Esophagus muscularis mucosa (tissue), 4 donors: ENCODE results near the gene DMD. TPM values are rescaled to one million over a fixed set of nuclear protein-coding genes. Genes with fewer than 3 reads are reported as not detected.

Experiments used
- DNase-seq: peaks from one replicate; pipeline ENCODE4 v3.0.0-alpha.2; 2017; ENCODE audit errors: extremely low spot score
- H3K27ac ChIP-seq, 4 donors: fragments of 200-600 bp; sonication (generic); replicated peaks in 1 of 4; 1 replicate in 3 of 4; 2 replicates in 1 of 4; pipeline ENCODE4 v1.5.1; 2016 to 2019; ENCODE audit warnings: mild to moderate bottlenecking in 1 of 4
- H3K27me3 ChIP-seq, 4 donors: fragments of 200-600 bp; sonication (generic); one replicate each; pipeline versions ENCODE4 v1.5.1 to v1.6.0; 2016 to 2019
- H3K36me3 ChIP-seq, 4 donors: fragments of 200-600 bp; sonication (generic); one replicate each; pipeline ENCODE4 v1.5.1; 2016 to 2019
- H3K4me1 ChIP-seq, 4 donors: fragments of 200-600 bp; sonication (generic); one replicate each; pipeline ENCODE4 v1.5.1; 2016 to 2019
- H3K4me3 ChIP-seq, 4 donors: fragments of 200-600 bp; sonication (generic); 1 replicate in 2 of 4; 2 replicates in 2 of 4; pipeline ENCODE4 v1.5.1; 2016 to 2019; ENCODE audit warnings: mild to moderate bottlenecking in 4 of 4, moderate library complexity in 1 of 4
- H3K9me3 ChIP-seq, 4 donors: fragments of 200-600 bp; sonication (generic); 1 replicate in 3 of 4; 2 replicates in 1 of 4; pipeline ENCODE4 v1.5.1; 2016 to 2019
- CTCF ChIP-seq, 3 experiments: fragments of 200-600 bp in 2 of 3; fragments of 450-650 bp in 1 of 3; sonication (generic) in 2 of 3; IDR thresholded peaks; one replicate each; pipeline ENCODE4 v1.5.1; 2017 to 2019; ENCODE audit warnings: antibody characterized with exemption in 3 of 3, mild to moderate bottlenecking in 2 of 3, moderate library complexity in 1 of 3
- EP300 ChIP-seq: sonication (generic); formaldehyde crosslinking; IDR thresholded peaks from one replicate; pipeline ENCODE4 v1.6.1; 2017; ENCODE audit warnings: antibody characterized with exemption
- POLR2A ChIP-seq: fragments of 450-650 bp; IDR thresholded peaks from one replicate; pipeline ENCODE4 v1.6.1; 2017; ENCODE audit warnings: antibody characterized with exemption, moderate library complexity, mild to moderate bottlenecking, low read depth
- POLR2AphosphoS5 ChIP-seq, 2 donors: sonication (generic); formaldehyde crosslinking; IDR thresholded peaks; one replicate each; pipeline ENCODE4 v1.6.1; 2017; ENCODE audit warnings: antibody characterized with exemption in 2 of 2
- WGBS: methylation state at CpG from one replicate; pipeline ENCODE4 v1.1.5; 2018; 5-methylcytosine and 5-hydroxymethylcytosine counted together
- intact Hi-C: fragments of 100-400 bp; cut with DNase I; formaldehyde crosslinking; loops from one replicate; pipeline ENCODE4 v1.15.1; 2023
- total RNA-seq, 4 donors: library from RNA; depleted of rRNA; stranded (reverse); fragments of >200 nt; gene quantifications; one replicate each; pipeline versions ENCODE4 v1.1.0 to v1.2.1, GENCODE V29; 2016

Gene DMD
- total RNA-seq, 4 donors from 2014 or later: 127 to 210 (median 188) TPM

DNA sequence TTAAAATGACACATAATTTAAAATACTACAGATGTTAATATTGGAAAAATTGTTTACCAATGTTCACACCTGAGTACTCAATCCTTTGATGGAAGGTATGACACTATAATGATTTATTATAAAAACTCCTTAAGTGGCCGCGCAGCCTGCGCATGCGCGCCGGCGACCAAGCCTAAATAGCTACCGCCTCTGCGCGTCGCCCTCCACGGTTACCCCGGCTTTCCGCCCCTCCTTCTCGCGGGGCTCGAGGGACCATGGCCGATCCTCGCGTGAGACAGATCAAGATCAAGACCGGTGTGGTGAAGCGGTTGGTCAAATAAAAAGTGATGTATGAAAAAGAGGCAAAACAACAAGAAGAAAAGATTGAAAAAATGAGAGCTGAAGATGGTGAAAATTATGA, 170.2 kb downstream of the DMD start:
- Histone ChIP-seq H3K4me1 (peaks cover 0 to 11% (median 3%) of the 10 kb centered on the region in 4 donors), H3K4me3 (no peak overlapping the region), H3K36me3 (no peaks in the 10 kb centered on the region), H3K27ac (no peak overlapping the region), H3K9me3 (no peaks in the 10 kb centered on the region), H3K27me3 (no peaks in the 10 kb centered on the region)
- intact Hi-C loops: no loop called here
- DNase-seq: no peak
- TF ChIP-seq EP300 (no peak), POLR2AphosphoS5 (IDR thresholded peaks at IDR 0.05) (no peak), POLR2A (no peak), CTCF (IDR thresholded peaks at IDR 0.05) (no peak)
- WGBS: 95% methylated on average over 22 of the region's 22 CpGs

GRCh38 chrX:33032700-33033099, 178.6 kb downstream of the DMD start:
- DNase-seq: no peak
- Histone ChIP-seq H3K36me3 (no peaks in the 10 kb centered on the region), H3K27ac (peak overlapping the region; percentile 57 to 82 (median 72)), H3K4me1 (peaks cover 0 to 10% (median 5%) of the 10 kb centered on the region in 4 donors), H3K9me3 (no peaks in the 10 kb centered on the region), H3K27me3 (no peaks in the 10 kb centered on the region), H3K4me3 (peak overlapping the region in 2 of 4 donors; percentile 13 to 25)
- intact Hi-C loops: no loop called here
- TF ChIP-seq CTCF (IDR thresholded peaks at IDR 0.05): no peak
- no peak for TF ChIP-seq EP300
- no peak for TF ChIP-seq POLR2A
- TF ChIP-seq POLR2AphosphoS5 (IDR thresholded peaks at IDR 0.05): no peak
- WGBS: 40% methylated on average over 3 of the region's 3 CpGs

DNA sequence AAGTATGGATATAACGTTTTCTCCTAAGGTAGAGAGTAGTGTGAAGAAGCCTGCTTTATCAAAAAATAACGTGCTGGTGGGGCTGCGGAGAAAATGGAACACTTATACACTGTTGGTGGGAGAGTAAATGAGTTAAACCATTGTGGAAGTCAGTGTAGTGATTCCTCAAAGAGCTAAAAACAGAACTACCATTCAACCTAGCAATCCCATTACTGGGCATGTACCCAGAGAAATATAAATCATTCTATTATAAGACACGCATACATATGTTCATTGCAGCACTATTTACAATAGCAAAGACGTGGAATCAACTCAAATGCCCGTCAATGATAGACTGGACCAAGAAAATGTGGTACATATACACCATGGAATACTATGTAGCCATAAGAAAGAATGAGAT, 196.4 kb downstream of the DMD start:
- TF ChIP-seq CTCF (IDR thresholded peaks at IDR 0.05) (no peak), POLR2AphosphoS5 (IDR thresholded peaks at IDR 0.05) (no peak), EP300 (no peak), POLR2A (no peak)
- WGBS: 63% methylated on average over 6 of the region's 6 CpGs
- intact Hi-C loops: no loop called here

DNA sequence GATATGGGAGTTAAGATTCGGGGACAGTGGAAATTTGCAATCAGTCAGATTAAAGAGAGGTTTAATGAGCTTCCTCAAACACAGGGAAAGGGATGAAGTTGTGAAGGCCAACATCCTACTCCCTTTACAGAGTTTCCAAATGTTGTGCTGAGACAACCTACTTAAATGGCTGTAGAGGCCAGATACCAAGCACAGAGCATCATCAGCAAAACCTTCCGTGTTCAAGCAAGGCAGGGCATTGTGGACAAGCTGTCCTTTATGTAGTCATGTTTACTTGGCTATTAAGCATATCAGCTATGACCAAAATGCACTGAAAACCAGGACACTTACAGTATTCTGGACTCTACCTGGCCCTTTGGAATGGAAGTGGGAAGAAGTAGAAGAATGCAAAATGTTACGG, 197.3 kb downstream of the DMD start:
- DNase-seq: no peak
- Histone ChIP-seq H3K27ac (no peak overlapping the region), H3K4me1 (no peaks in the 10 kb centered on the region), H3K27me3 (no peaks in the 10 kb centered on the region), H3K9me3 (no peaks in the 10 kb centered on the region), H3K36me3 (no peaks in the 10 kb centered on the region), H3K4me3 (no peak overlapping the region)
- intact Hi-C loops: no loop called here
- TF ChIP-seq POLR2A: no peak
- 94% methylated on average over 3 of the region's 3 CpGs for WGBS

More for the DNA sequence above, 196.4 kb downstream of the DMD start:
- H3K4me3 ChIP-seq: no peak overlapping the region
- H3K4me1 ChIP-seq: no peaks in the 10 kb centered on the region
- no peak for DNase-seq
- no peaks in the 10 kb centered on the region for H3K9me3 ChIP-seq
- no peak overlapping the region for H3K27ac ChIP-seq
- H3K27me3 ChIP-seq: no peaks in the 10 kb centered on the region
- no peaks in the 10 kb centered on the region for H3K36me3 ChIP-seq

DNA sequence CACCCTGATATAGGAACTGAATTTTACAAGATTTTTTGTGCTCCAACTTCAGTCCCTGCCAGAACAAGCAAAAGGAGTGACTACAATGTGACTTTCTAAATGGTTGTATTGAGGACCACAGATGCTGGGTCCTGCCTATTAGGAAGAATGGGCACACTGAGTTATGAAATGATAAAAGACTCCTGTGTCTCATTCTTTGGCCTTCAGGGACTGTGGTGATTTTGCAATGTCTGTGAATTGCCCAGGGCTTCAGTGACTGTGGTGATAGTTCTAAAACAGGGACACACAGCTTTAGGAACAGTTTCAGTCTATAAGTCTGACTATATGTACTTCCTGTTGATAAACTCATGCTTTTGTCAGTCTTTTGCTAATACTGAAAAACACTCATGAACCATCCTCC, 210.2 kb downstream of the DMD start:
- no peak overlapping the region for H3K27ac ChIP-seq
- no peaks in the 10 kb centered on the region for H3K36me3 ChIP-seq
- H3K4me3 ChIP-seq: no peak overlapping the region
- H3K4me1 ChIP-seq: no peaks in the 10 kb centered on the region
- no peaks in the 10 kb centered on the region for H3K27me3 ChIP-seq
- intact Hi-C loops: no loop called here
- DNase-seq: no peak
- H3K9me3 ChIP-seq: no peaks in the 10 kb centered on the region
- TF ChIP-seq CTCF (IDR thresholded peaks at IDR 0.05): no peak
- no peak for TF ChIP-seq EP300
- TF ChIP-seq POLR2A: no peak
- no peak for TF ChIP-seq POLR2AphosphoS5 (IDR thresholded peaks at IDR 0.05)
